Skin of body (tissue), 2 donors: ENCODE results near the gene TRUB2. TPM values are rescaled to one million over a fixed set of nuclear protein-coding genes. Genes with fewer than 3 reads are reported as not detected.
"Not testable (repeated sequence)": the region's sequence is repeated elsewhere in the genome, so short reads cannot be mapped to it uniquely, and the experiment has no call there.

ENCODE experiments used
- DNase-seq: peaks from one replicate; lab custom pipeline; 2025; lab: John Stamatoyannopoulos, UW
- total RNA-seq: library from RNA; depleted of rRNA; stranded (reverse); fragments of >200 nt; gene quantifications from one replicate; pipeline ENCODE4 v1.2.3, GENCODE V29; 2014

Gene TRUB2
- total RNA-seq, 1 donor from 2014 or later: 12.8 TPM

DNA sequence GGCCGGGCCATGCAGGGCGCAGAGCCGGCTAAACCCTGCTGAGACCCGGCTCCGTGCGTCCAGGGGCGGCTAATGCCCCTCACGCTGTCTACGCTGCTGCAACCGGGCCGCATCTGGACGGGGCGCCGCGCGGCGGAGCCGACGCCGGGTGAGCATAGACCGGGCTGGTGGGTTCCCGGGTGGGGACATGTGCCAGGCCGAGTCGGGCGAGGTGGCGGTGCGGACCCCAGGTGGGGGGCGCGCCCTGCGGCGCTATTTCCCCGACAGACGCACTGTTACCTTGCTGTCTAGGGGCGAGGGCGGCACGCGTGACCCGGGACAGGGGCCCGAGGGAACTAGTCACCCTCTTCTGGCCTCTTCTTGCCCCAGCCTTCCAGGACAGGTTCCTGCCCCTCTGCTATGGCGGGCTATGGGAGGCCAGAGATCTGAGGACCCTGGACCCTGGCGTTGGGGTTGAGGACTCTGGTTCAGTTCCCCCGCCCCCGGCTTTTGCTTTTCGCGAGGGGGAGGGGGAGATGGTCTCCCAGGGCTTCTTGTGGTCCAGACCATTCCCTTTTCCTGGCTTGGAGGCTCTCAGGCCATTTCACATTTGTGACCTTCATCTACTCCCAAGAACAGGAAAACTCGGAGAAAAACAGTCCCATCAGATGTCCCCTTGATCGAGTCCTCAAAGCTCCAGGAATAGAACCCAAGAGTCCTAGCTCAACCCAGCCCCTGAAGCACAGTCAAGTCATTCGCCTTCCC, 18.6 kb upstream of the TRUB2 start:
- no peak for DNase-seq

DNA sequence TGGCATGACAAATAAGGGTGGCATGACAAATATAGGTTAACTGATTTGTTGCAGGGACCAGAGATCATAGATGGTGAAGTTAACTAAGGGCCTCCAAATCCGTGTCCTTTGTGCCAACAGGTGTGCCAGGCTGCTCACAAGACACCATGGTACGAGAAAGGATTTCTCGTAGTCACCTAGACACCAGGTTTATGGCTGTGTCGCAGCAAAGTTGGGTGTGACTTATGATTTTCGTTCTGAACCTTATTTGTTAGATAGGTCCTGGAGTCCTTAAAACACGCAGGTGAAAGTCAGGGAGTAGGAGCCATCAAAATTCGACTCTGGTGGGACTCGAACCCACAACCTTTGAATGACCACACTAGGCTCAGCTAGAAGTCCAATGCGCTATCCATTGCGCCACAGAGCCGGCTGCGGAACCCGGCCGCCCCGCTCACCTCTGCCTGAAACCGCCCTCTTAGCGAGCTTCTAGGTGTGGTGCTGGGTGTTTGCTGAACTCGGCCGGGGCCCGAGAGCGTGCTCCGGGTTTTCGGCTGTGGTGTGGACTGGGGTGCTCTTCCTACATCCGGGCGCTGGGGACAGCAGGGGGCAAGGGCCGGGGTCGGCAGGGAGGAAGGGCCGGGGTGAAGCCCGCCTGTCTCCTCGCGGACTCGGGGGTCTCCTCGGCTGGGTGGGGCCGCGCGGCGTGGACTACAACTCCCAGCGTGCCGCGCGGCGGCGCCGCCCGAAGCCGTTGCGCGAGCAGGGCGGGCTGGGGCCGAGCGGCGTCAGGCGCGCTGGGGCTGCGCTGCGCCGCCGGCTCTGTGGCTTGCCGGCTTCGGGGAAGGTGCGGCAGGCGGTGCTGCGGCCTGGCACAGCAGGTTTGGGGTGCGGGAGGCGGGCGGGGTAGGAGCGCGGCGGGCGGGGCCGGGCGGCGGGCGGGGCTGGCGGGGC, 17.8 kb upstream of the TRUB2 start, which contains the start of gene SLC27A4:
Gene SLC27A4, plus strand, starts transcription at position 767 of the 930 bp plus-strand sequence. CDS start 2,606 bp downstream, outside the sequence.
- DNase-seq: no peak

DNA sequence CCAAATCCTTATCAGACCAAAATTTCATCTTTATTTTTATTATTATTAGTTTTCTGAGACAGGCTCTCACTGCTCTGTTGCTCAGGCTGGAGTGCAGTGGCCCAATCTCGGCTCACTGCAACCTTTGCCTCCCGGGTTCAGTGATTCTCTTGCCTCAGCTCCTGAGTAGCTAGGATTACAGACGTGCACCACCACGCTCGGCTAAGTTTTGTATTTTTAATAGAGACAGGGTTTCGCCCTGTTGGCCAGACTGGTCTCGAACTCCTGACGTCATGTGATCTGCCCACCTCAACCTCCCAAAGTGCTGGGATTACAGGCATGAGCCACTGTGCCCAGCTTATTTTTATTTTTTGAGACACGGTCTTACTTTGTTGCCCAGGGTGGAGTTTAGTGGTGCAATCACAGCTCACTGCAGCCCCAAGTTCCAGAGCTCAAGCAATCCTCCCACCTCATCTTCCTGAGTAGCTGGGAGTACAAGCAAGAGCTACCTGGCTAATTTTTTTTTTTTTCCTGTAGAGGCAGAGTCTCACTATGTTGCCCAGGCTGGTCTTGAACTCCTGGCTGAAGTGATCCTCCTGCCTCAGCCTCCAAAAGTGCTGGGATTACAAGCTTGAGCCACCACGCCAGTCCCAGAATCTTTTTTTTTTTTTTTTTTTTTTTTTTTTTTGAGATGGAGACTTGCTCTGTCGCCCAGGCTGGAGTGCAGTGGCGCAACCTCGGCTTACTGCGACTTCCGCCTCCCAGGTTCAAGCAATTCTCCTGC, 16.8 kb upstream of the TRUB2 start:
- DNase-seq: not testable (repeated sequence)

DNA sequence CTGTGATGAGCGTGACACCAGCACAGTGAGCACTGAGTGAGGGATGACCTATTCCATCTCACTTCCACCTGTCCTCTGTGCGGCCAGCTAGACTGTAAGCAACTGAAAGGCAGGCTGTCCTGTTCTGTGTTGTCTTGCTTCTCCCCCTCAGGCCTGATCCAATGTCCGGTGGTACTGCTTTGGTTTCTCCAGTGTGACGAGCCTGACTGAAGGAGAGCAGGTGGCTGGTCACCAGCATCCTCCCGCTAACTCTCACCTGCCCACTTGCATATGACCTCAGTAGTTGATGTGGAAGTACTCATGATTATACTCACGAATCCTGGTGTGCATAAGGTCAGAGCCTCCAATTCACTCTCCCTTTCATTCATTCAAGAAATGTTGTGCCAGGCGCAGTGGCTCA, 15.7 kb upstream of the TRUB2 start:
- DNase-seq: no peak

DNA sequence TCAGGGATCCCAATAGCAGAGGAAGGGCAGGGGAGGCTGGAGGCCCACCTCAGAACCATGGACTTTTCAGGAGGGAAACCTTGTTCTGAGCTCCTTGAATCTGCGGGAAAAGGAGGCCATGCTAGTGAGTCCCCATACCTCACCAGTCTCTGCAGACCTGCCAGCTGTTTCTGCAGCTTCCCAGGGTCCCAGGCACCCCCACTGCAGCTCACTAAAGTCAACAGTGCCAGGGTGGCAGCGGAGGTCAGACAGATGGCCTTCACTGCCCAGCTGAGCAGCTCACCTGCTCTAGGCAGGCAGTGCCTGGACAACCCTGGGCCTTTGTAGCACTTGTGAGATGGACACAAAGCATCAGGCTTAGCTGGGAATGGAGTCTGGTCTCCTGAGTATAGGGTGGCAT, 13.7 kb upstream of the TRUB2 start:
- DNase-seq: no peak

DNA sequence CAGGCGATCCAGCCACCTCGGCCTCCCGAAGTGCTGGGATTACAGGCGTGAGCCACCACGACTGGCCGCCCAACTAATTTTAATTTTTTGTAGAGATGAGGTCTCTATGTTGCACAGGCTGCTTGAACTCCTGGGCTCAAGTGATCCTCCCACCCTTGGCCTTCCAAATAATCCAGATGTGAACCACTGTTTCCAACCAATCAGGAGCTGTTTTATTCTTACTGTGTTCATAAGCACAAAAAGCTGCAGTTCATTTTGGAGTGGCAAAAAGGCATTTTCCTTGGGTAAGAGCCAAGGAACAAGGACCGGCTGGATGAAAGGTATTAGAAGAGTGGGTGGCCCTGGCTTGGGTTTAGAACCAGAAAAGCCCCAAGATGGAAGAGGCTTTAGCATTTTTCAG, 12.9 kb upstream of the TRUB2 start:
- peak; percentile 51 for DNase-seq

DNA sequence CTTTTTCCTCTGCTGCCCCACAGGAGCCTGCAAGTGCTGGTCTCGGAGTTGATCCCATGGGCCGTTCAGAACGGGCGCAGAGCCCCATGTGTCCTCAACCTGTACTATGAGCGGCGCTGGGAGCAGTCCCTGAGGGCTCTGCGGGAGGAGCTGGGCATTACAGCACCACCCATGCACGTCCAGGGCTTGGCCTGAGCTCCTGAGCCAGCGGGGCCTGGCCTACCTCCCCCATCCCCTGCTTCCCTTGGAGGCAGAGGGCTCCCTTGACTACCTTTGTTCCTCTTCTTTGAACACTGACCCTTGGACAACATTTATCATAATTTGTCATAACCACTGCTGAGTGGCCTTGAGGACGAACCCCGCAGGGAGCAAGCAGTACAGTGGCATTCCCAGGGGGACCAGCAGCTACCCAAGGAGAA, 11.2 kb upstream of the TRUB2 start:
- no peak for DNase-seq

DNA sequence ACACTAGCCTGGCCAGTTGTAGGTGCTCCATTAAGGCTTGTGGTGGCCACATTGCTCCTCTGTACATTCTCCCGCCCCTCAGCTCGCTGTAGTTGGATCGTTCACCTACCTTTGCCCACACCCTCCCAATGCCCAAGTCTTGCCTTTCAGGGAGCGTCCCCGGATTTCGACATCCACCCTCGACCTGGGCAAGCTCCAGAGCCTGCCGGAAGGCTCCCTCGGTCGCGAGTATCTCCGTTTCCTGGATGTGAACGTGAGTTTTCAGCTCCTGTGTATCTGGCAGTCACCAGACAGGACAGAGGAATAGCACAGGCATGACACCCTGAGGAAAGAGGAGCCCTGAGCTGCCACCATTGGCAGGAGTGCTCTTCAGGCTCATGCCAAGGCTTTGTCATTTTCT, 3.4 kb upstream of the TRUB2 start:
- no peak for DNase-seq

DNA sequence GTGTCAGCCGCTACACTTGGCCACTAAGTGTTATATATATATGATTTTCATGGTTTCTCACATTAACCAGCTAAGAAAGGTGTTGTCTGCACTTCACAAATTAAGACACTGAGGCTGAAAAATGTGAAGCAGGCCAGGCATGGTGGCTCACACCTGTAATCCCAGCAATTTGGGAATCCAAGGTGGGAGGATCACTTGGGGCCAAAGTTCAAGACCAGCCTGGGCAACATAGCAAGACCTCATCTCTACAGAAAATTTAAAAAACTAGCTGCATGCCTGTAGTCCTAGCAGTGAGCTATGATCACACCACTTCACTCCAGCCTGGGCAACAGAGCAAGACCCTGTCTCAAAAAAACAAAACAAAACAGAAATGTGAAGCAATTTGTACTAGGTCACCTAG, 2.2 kb upstream of the TRUB2 start:
- no peak for DNase-seq

DNA sequence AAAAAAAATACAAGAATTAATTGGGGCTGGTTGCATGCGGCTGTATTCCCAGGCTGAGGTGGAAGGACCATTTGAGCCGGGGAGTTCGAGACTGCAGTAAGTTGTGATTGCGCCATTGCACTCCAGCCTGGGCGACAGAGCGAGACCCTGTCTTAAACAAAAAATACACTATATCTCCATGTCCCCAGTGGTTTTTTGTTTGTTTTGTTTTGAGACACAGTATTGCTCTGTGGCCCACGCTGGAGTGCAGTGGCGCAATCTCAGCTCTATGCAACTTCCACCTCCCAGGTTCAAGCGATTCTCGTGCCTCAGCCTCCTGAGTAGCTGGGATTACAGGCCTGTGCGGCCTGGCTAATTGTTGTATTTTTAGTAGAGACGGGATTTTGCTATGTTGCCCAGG, 1.5 kb upstream of the TRUB2 start:
- no peak for DNase-seq

DNA sequence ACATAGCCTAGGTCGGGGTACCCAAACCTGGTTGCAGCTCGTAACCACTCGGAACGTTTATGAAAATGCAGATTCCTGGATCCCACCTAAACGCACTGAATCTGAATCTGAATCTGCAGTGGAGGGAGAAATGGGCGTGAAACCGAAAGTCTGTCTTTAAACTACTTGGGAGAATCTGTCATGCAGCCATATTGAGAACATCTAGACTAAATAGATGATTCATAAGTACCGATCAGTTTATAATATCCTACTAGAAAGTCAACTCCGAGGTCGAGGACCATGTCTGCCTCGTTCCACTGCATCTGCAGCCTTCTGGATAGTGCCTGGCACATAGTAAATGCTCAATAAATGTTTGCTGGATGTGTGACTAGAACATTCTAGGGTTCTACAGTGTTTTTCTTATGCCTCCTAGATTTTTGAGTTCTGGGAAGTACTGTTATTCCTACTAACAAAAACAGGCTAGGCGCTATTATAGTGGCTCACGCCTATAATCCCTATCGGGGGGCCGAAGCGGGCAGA, 1.0 kb upstream of the TRUB2 start:
- no peak for DNase-seq

DNA sequence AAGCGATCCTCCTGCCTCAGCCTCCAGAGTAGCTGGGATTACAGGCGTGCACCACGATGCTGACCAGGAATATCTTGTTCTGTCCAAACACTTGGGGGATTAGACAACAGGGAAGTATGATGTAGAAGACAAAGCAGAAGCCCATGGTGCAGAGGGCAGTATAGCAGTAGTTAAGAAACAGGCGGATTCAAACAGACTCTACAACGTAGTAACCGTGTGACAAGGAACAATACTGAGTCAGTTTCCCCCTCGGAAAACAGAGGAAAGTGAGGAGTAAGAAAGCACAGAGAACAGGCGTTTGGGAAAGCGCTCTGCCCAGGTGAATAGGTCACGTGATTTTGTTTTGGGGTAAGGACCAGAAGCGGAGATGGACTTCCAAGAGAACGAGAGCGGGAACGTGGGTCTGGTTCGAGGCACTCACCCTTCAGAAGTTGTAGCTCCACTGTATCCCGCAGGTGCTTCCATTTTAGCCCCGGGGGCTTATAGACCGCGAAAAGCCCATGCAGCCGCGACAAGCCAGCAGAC, 306 bp downstream of the TRUB2 start:
- DNase-seq: no peak

DNA sequence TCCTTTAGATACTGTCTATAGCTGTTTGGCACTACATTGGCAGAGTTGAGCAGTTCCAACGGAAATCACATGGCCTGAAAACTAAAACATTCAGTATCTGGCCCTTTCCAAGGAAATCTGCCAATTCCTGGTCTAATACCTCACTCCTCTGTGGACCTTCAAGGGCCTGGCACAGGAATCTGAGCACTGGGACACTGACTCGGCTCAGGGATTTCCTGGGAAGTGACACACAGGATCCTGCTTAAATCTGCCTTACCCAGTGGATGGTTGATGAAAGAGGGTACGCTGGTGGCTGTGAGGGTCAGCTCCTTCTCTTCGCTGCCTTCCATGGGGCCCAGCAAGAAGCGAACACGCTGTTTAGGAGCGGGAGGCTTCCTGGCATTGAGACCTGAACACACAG, 904 bp downstream of the TRUB2 start:
- DNase-seq: no peak

DNA sequence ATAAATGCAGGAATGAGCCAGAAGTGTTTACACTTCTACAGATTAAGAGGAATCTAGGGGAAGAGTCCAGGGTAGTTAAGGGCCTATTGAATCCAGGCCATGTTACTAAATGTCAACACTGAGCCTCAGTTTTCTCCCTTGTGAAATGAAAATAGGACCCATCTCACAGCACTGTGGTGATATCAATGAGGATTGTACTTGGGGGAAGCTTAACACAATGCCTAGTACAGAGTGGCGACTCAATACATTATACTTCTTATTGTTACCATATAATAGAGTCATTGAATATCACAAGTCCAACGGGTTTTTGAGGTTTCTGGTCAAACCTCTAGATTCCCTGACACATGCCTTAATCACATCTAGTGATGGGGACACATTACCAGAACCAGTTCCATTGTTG, 4.6 kb downstream of the TRUB2 start:
- no peak for DNase-seq

DNA sequence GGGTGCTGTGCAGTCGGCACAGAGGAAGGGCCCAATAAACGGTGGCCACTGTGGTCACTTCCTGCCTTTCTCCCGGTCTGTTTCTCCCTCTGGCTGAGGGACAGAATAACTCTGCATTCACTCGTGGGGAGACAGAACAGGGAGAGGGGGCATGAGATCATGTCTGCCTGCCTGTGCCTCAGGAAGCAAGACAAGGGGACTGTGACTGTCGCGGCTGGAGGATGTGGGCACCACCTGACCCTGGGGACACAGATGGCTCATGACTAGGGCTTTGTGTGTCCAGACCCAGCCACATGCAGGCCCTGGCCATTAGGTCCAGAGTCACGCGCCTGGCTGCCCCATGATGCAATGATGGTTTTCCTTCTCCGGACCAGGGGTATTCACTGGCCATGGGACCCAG, 5.8 kb downstream of the TRUB2 start:
- no peak for DNase-seq

DNA sequence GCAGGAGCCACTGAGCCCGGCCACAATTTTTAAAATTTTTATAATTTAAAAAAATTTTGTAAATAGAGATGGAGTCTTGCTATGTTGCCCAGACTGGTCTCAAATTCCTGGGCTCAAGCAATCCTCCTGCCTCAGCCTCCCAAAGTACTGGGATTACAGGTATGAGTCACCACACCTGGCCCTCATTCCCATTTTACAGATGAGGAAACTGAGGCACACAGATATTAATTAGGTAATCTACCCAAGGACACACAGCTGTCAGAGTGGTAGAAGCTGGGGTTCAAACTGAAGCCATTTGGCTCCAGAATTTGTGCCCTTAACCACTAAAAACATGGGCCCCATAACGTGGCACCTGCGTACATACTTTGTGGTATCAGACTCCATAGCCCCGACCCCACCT, 7.5 kb downstream of the TRUB2 start:
- DNase-seq: no peak

DNA sequence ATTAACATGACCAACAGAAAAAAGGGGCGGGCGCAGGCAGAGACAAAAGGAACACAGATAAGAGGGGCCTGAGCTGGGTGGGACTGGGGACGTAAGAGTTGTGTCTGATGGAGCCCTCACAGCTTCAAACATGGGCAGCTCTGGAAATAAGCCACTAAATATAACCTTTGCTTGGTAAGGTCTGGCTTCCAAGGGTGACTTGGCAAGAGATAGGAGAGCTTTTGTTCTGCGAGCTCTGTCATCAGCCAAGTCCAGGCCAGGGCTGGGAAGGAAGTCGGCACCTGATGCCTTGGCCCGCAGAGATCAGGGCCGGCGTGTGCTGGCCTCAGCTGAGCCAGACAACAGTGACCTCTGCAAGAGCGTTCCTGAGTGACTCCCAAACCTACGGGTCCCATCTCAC, 11.8 kb downstream of the TRUB2 start:
- DNase-seq: no peak

DNA sequence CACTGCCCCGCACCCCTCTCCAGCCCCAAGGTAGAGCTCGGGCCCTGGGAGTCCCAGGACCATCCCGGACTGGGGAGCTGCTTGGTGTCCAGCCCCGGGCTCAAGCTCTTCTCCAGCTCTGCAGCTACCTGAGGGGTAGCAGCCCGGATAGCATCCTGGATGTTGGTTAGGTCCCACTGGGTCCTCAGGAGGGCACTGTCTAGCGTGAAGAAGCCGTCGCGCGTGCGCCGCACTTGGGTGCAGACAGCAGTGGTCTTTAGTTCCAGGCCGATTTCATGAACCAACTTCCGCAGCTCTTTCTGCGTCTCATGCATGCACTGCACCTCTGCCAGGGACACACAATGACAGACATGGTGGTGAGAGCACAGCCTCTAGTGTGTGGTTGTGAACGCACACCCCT, 12.7 kb downstream of the TRUB2 start:
- DNase-seq: no peak

DNA sequence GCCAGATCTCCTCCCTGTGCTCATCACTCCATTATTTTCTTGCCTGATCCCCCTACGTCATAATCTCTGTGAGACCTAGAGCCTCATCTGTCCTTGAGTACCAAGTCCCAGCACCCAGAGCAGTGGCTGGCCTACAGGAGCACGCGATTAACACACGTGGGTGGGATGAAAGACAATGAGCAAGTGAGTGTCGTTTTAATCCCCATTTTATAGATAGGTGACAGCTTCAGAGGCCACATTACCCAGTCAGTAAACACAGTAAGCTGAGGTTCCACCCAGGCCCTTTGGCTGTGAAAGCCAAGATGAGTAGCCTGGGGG, 17.3 kb downstream of the TRUB2 start:
- DNase-seq: no peak

DNA sequence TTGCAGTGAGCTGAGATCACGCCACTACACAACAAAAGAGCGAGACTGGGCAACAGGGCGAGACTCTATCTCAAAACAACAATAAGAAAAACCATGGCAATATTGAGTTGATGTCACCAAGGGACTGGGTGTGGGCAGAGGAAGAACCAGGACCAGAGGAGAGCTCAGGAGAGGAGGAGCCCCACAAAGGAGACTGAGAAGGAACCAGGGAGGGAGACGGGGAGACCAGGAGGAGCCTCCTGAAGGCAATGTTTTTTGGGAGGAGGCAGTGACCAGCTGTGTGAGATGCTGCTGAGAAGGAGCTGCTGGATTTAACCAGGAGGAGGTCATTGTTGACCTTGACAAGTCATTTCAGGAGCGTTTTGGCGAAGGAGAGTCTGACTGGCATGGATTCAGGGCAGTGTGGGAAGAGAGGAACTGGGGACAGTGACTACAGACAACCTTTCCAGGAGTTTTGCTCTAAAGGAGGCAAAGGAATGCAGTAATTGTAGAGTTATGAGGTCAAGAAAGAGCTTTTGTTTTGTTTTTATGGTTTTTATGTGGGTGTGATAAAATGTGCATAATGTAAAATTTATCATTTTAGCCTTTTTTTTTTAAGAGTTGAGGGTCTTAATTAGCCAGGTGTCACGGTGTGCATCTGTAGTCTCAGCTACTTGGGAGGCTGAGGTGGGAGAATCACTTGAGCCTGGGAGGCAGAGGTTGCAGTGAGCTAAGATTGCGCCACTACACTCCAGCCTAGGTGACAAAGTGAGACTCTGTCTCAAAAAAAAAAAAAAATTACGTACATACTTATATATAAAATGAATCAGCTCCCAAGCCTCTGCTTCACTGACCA, 17.9 kb downstream of the TRUB2 start:
- DNase-seq: no peak
